ENCODE measurements around the gene APOC1. TPM values are rescaled to one million over a fixed set of nuclear protein-coding genes. Genes with fewer than 3 reads are reported as not detected.

APOC1 gene
- total and polyA plus RNA-seq, 8 donors = 9.2 to 569 (median 12.6) TPM

DNA sequence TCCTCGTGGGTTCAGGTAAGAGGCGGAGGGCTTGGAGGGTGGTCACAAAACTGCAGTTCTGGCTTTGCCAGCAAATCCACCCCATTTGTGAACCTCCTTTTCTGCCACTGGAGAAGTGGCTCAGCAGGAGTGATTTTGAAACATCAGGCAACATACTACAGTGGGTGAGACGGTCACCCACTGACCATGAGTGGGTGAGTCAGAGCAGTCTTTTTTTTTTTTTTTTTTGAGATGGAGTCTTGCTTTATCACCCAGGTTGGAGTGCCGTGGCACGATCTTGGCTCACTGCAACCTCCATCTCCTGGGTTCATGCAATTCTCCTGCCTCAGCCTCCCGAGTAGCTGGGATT is 20.4 kb upstream of the APOC1 start:
- H3K36me3 ChIP-seq = peaks cover 0 to 60% of the 10 kb centered on the region in 2 donors
- no peaks in the 10 kb centered on the region for H3K9me3 ChIP-seq
- H3K27me3 ChIP-seq = no peaks in the 10 kb centered on the region
- ATAC-seq (no peak), DNase-seq (no peak)
- H3K27ac ChIP-seq = no peak overlapping the region
- TF ChIP-seq, protein P1, sequence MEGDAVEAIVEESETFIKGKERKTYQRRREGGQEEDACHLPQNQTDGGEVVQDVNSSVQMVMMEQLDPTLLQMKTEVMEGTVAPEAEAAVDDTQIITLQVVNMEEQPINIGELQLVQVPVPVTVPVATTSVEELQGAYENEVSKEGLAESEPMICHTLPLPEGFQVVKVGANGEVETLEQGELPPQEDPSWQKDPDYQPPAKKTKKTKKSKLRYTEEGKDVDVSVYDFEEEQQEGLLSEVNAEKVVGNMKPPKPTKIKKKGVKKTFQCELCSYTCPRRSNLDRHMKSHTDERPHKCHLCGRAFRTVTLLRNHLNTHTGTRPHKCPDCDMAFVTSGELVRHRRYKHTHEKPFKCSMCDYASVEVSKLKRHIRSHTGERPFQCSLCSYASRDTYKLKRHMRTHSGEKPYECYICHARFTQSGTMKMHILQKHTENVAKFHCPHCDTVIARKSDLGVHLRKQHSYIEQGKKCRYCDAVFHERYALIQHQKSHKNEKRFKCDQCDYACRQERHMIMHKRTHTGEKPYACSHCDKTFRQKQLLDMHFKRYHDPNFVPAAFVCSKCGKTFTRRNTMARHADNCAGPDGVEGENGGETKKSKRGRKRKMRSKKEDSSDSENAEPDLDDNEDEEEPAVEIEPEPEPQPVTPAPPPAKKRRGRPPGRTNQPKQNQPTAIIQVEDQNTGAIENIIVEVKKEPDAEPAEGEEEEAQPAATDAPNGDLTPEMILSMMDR (IDR thresholded peaks at IDR 0.05) = no peak
- intact Hi-C loops (cut with DNase I) = no loop called here
- H3K4me3 ChIP-seq = no peak overlapping the region
- peaks cover 16 to 31% of the 10 kb centered on the region in 2 donors for H3K4me1 ChIP-seq

DNA sequence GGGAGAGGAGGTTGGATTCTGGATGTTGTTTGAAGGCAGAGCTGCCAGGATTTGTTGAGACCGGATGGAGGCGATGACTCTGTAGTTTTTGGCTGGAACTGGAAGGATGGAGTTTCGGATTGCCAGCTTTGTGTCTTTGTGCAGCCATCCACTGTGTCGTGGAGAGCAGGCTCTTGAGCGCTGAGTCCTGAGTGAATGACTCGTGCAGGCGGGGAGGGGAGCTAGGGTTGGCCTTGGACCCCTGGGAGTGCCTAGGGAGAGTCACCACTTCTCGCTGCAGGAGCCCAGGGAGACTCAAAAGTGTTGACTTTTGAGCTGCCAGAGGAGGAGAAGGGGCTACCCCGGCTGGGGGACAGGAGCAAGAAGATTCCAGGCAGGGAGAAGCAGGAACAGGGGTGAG is 19.5 kb upstream of the APOC1 start:
- H3K27me3 ChIP-seq = no peaks in the 10 kb centered on the region
- no peak overlapping the region for H3K4me3 ChIP-seq
- no peak overlapping the region for H3K27ac ChIP-seq
- ATAC-seq (no peak), DNase-seq (no peak)
- TF ChIP-seq, protein P1 (IDR thresholded peaks at IDR 0.05) = no peak
- peaks cover 0 to 70% of the 10 kb centered on the region in 2 donors for H3K36me3 ChIP-seq
- intact Hi-C loops (cut with DNase I) = no loop called here
- H3K4me1 ChIP-seq = peaks cover 12 to 26% of the 10 kb centered on the region in 2 donors
- H3K9me3 ChIP-seq = no peaks in the 10 kb centered on the region

DNA sequence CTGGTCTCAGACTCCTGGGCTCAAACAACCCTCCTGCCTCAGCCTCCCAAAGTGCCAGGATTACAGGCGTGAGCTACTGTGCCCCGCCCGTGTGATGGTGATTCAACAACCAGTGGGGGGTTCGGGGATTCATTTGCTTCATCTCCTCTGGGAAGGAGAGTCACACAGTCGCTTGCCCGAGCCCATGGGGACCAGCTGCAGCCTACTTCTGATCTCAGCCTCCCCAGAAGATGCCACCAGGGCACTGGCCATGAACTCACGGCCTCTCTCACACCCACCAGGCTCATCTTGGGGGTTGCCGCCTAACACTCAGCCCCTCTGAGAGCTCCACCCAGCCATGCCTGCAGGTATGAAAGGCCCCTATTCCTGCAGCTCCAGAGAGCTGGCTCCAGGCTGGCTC is 16.6 kb upstream of the APOC1 start:
- Histone ChIP-seq H3K9me3 (no peaks in the 10 kb centered on the region), H3K27me3 (no peaks in the 10 kb centered on the region), H3K27ac (no peak overlapping the region), H3K4me3 (no peak overlapping the region), H3K36me3 (peaks cover 0 to 97% of the 10 kb centered on the region in 2 donors), H3K4me1 (peaks cover 0 to 8% of the 10 kb centered on the region in 2 donors)
- intact Hi-C loops (cut with DNase I) = no loop called here
- ATAC-seq (no peak), DNase-seq (no peak)
- TF ChIP-seq, protein P1 (IDR thresholded peaks at IDR 0.05) = no peak

DNA sequence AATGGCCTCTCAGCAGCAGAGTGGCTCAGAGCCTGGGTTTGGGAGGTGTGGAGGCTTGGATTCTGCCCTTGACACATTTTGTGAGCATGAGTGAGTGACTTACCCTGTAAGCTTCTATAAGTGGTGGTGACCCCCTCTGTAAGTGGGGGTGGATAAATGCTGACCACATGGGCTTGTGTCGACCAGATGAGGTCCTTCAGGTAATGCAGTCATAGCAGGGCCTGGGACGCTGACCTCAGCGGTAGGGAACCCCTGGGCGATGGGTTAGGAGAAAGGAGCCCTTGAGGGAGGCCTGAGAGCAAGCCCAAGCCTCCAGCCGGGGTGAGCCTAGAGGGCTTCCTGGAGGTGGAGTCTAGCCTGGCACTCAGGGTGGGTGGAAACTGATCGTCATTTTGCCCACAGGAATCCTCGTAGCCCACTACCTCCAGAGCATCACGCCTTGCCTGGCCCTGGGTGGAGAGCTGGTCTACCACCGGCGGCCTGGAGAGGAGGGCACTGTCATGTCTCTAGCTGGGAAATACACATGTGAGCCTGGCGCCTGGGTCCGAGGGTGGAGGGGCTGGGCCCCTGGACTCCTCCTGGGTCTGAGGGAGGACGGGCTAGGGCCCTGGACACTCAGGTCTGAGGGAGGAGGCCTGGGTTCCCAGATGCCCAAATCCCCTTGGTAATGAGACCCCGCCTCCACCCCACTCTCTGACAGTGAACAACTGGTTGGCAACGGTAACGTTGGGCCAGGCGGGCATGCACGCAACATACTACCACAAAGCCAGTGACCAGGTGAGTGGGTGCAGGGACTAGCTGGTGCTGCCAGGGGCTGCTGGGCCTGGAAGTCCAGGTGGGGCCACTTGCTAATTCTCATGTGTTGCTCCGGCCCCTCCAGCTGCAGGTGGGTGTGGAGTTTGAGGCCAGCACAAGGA is 13.8 kb upstream of the APOC1 start:
- Histone ChIP-seq H3K4me1 (peaks cover 0 to 11% of the 10 kb centered on the region in 2 donors), H3K36me3 (peaks cover 0 to 75% of the 10 kb centered on the region in 2 donors), H3K27ac (no peak overlapping the region), H3K4me3 (no peak overlapping the region), H3K27me3 (peaks cover 3 to 14% of the 10 kb centered on the region in 2 donors), H3K9me3 (no peaks in the 10 kb centered on the region)
- TF ChIP-seq, protein P1 (IDR thresholded peaks at IDR 0.05) = no peak
- intact Hi-C loops (cut with DNase I) = loop anchor here in 1 of 2 donors (5.0 kb wide), 1 partner anchor 52 kb away; no protein-coding TSS in a partner anchor
- DNase-seq = no peak
- ATAC-seq = no peak

DNA sequence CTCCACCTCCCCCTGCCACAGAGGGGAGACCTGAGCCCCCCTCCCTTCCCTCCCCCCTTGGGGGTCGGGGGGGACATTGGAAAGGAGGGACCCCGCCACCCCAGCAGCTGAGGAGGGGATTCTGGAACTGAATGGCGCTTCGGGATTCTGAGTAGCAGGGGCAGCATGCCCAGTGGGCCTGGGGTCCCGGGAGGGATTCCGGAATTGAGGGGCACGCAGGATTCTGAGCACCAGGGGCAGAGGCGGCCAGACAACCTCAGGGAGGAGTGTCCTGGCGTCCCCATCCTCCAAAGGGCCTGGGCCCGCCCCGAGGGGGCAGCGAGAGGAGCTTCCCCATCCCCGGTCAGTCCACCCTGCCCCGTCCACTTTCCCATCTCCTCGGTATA is 11.2 kb upstream of the APOC1 start:
- intact Hi-C loops (cut with DNase I) = loop anchor here in 1 of 2 donors (5.0 kb wide), 1 partner anchor 49 kb away; no protein-coding TSS in a partner anchor
- Histone ChIP-seq H3K36me3 (peaks cover 0 to 49% of the 10 kb centered on the region in 2 donors), H3K4me1 (peaks cover 0 to 20% of the 10 kb centered on the region in 2 donors), H3K4me3 (no peak overlapping the region), H3K27ac (no peak overlapping the region), H3K9me3 (no peaks in the 10 kb centered on the region), H3K27me3 (peaks cover 4 to 28% of the 10 kb centered on the region in 2 donors)
- ATAC-seq = no peak
- TF ChIP-seq, protein P1 (IDR thresholded peaks at IDR 0.05) = no peak
- no peak for DNase-seq
